ENCODE data around the gene RASSF6. TPM values are rescaled to one million over a fixed set of nuclear protein-coding genes. Genes with fewer than 3 reads are reported as not detected.

Gene RASSF6
- total and polyA plus RNA-seq, 2 donors (not counting 1 experiment from before 2014, with no cell fraction given), result 1.4 to 13.1 TPM

GRCh38 chr4:73607375-73608033 lies 12.7 kb downstream of the RASSF6 start:
- no peaks in the 10 kb centered on the region for H3K9me3 Mint-ChIP-seq (ENCODE audit: insufficient read depth)
- TF ChIP-seq EZH2 (IDR thresholded peaks at IDR 0.05; ENCODE audit: borderline replicate concordance, insufficient read depth, low read depth, low read length, poor library complexity, severe bottlenecking) (no peak), CTCF (IDR thresholded peaks at IDR 0.05) (no peak)
- Histone ChIP-seq H3K9me3 (ENCODE audit: control extremely low read depth in 1 of 3, control insufficient read depth in 2 of 3, insufficient read depth in 1 of 3, low read length in 2 of 3) (no peaks in the 10 kb centered on the region), H3K27ac (ENCODE audit: low read length in 2 of 2) (peak overlapping the region in 1 of 2 donors; percentile 71), H3K4me2 (replicated peaks; ENCODE audit: low read depth, low read length, poor library complexity, severe bottlenecking) (peak overlapping the region; percentile 33), H3K9ac (ENCODE audit: low read length) (no peak overlapping the region), H3K4me3 (ENCODE audit: control extremely low read depth in 1 of 5, extremely low read depth in 1 of 5, insufficient read depth in 1 of 5, low read depth in 2 of 5, low read length in 4 of 5) (no peak overlapping the region), H4K20me1 (ENCODE audit: control insufficient read depth, insufficient read depth, low read length, poor library complexity, severe bottlenecking) (no peaks in the 10 kb centered on the region), H3K79me2 (ENCODE audit: control insufficient read depth, insufficient read depth, low read length) (no peaks in the 10 kb centered on the region), H3K4me1 (ENCODE audit: control insufficient read depth in 2 of 2, insufficient read depth in 2 of 2, low read length in 2 of 2) (peaks cover 32 to 37% of the 10 kb centered on the region in 2 donors), H3K27me3 (replicated peaks in 1 of 4; ENCODE audit: control extremely low read depth in 1 of 4, control insufficient read depth in 3 of 4, insufficient read depth in 4 of 4, low read length in 3 of 4) (no peaks in the 10 kb centered on the region), H3K36me3 (replicated peaks in 1 of 2; ENCODE audit: control extremely low read depth in 1 of 2, control insufficient read depth in 1 of 2, extremely low read depth in 1 of 2, insufficient read depth in 2 of 2, low read length in 1 of 2) (no peaks in the 10 kb centered on the region), H2AFZ (ENCODE audit: insufficient read depth, low read depth, low read length, poor library complexity, severe bottlenecking) (peak overlapping the region; percentile 34)
- peak overlapping the region; percentile 70 for H3K4me3 Mint-ChIP-seq
- H3K27me3 Mint-ChIP-seq, result no peaks in the 10 kb centered on the region
- POLR2A ChIA-PET, result interaction anchor here (0.6 kb wide), 1 partner anchor 13 kb away, joined by 3 read pairs; the partner anchor contains the start of gene RASSF6
- H3K4me1 Mint-ChIP-seq, result peaks cover 42% of the 10 kb centered on the region
- DNase-seq (no peak), ATAC-seq (ENCODE audit: low read depth) (no peak)
- CTCF ChIA-PET, result interaction anchor here (1.0 to 1.6 kb wide), 2 partner anchors 14 to 47 kb away, joined by 5 to 7 read pairs; no protein-coding TSS in a partner anchor
- intact Hi-C loops (cut with micrococcal nuclease), result loop anchor here (5.0 to 10.0 kb wide), 2 partner anchors 45 to 353 kb away; partner anchors contain the start of gene ANKRD17
- peak overlapping the region; percentile 81 for H3K27ac Mint-ChIP-seq

DNA sequence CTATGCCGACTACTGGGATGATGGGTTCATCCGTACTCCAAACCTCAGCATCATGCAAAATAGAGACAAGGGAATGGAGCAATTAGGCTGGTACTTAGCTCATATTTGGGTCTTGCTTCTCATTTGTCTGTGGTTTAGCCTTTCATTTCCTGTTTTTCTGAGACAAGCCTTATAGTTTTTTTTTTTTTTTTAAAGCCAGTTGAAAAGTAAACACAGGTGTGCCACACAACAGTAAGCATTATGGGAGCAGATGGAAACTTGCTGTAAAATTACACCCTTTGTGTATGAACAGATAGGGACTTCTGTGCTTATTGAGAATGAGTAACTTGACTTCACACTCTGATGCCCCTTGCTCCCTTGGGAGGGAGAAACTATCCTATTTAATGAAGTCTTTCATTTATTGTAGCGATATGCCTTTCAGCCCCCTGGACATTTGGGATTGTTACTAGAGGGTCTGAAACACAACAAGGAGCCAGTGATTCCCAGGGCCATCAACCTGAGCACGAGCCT lies 13.7 kb downstream of the RASSF6 start:
- no peaks in the 10 kb centered on the region for H3K27me3 ChIP-seq (replicated peaks in 1 of 4; ENCODE audit: control extremely low read depth in 1 of 4, control insufficient read depth in 3 of 4, insufficient read depth in 4 of 4, low read length in 3 of 4)
- Mint-ChIP-seq H3K4me3 (peak overlapping the region; percentile 70), H3K27me3 (no peaks in the 10 kb centered on the region), H3K4me1 (peaks cover 45% of the 10 kb centered on the region), H3K27ac (peak overlapping the region; percentile 81), H3K9me3 (ENCODE audit: insufficient read depth) (no peaks in the 10 kb centered on the region)
- no peaks in the 10 kb centered on the region for H3K79me2 ChIP-seq (ENCODE audit: control insufficient read depth, insufficient read depth, low read length)
- ChIA-PET CTCF (interaction anchor here (0.8 to 1.6 kb wide), 3 partner anchors 13 to 48 kb away, joined by 4 to 7 read pairs (median 5); no protein-coding TSS in a partner anchor), POLR2A (no interaction called here)
- H3K4me1 ChIP-seq (ENCODE audit: control insufficient read depth in 2 of 2, insufficient read depth in 2 of 2, low read length in 2 of 2), result peaks cover 32 to 37% of the 10 kb centered on the region in 2 donors
- no peak overlapping the region for H2AFZ ChIP-seq (ENCODE audit: insufficient read depth, low read depth, low read length, poor library complexity, severe bottlenecking)
- peak overlapping the region; percentile 22 for H3K9ac ChIP-seq (ENCODE audit: low read length)
- peak; percentile 76 for ATAC-seq (ENCODE audit: low read depth)
- H3K4me2 ChIP-seq (replicated peaks; ENCODE audit: low read depth, low read length, poor library complexity, severe bottlenecking), result peak overlapping the region; percentile 33
- H3K27ac ChIP-seq (ENCODE audit: low read length in 2 of 2), result peak overlapping the region; percentile 19 to 71
- intact Hi-C loops (cut with micrococcal nuclease), result loop anchor here (1.0 to 10.0 kb wide), 3 partner anchors 17 to 352 kb away; partner anchors contain the start of gene ANKRD17
- no peaks in the 10 kb centered on the region for H3K36me3 ChIP-seq (replicated peaks in 1 of 2; ENCODE audit: control extremely low read depth in 1 of 2, control insufficient read depth in 1 of 2, extremely low read depth in 1 of 2, insufficient read depth in 2 of 2, low read length in 1 of 2)
- DNase-seq, result peak; percentile 53
- no peak for TF ChIP-seq CTCF (IDR thresholded peaks at IDR 0.05)
- no peak for TF ChIP-seq EZH2 (IDR thresholded peaks at IDR 0.05; ENCODE audit: borderline replicate concordance, insufficient read depth, low read depth, low read length, poor library complexity, severe bottlenecking)
- no peaks in the 10 kb centered on the region for H3K9me3 ChIP-seq (ENCODE audit: control extremely low read depth in 1 of 3, control insufficient read depth in 2 of 3, insufficient read depth in 1 of 3, low read length in 2 of 3)
- peak overlapping the region in 1 of 5 experiments; percentile 40 for H3K4me3 ChIP-seq (ENCODE audit: control extremely low read depth in 1 of 5, extremely low read depth in 1 of 5, insufficient read depth in 1 of 5, low read depth in 2 of 5, low read length in 4 of 5)
- H4K20me1 ChIP-seq (ENCODE audit: control insufficient read depth, insufficient read depth, low read length, poor library complexity, severe bottlenecking), result no peaks in the 10 kb centered on the region
- WGBS (ENCODE audit: insufficient coverage), result 49% methylated on average over 2 of the region's 4 CpGs

Data from B cell (primary cell).